Fibroblast of gingiva (primary cell): Measurements from ENCODE around the gene ARL17A.
"Not testable (repeated sequence)": the region's sequence is repeated elsewhere in the genome, so short reads cannot be mapped to it uniquely, and the experiment has no call there.

Experiments used
- DNase-seq: peaks from one replicate; pipeline ENCODE4 v3.0.0-alpha.2; 2011; ENCODE audit warnings: low read depth

Gene ARL17A

DNA sequence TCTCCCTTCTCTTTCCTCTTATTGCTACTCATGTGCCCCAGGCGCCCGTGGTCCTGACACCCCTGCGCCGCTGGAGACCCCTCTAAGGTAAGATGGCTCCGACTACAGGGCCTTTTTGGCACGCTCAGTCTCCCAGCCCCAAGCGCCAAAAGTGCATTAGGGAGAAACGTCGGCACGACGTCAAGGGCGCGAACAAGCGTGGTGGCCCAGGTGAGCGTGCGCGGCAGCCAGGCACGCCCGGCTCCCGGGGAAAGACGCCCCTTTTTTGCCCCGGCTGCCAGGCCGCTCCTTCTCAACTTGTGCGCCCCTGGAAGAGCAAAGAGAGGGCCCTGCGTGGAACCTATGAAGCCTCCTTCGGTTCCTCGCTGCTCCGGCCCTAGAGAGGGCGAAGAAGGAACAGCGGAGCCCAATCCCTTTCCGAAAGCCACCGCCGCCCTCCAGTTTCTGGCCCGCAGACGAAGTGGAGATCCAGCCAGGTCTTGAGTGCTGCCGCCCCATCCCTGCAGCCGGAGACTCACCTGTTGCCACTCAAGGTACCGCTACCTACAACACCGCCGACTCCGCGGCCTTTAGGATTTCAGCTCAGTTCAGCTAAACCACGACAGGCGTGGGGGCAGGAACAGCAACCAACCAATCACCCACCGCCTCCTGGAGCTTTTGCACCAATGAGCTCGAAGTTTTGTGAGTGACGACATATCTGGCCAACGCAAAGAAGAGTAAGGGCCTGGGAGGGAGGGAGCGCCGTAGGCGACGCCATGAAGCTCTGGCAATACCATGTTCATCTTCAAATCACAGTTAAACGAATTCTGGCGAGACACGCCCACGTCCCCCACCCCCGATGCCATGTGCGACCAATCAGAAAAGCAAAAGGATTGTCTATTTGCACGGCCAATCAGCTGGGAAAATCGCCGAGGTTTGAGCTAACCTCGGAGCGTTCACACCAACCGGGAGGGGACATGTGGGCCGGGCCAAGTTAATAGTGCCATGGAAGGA lies at the start of gene ARL17A:
ARL17A (minus strand) TSS at position 609 of the 993 bp plus-strand sequence. CDS start 3,369 bp downstream, outside the sequence.
- DNase-seq = not testable (repeated sequence)

- not testable (repeated sequence) for DNase-seq
Observed at GRCh38 chr17:46628753-46629436, 49.4 kb upstream of the ARL17A start.

GRCh38 chr17:46627452-46627851 lies 48.0 kb upstream of the ARL17A start:
- DNase-seq = not testable (repeated sequence)

DNA sequence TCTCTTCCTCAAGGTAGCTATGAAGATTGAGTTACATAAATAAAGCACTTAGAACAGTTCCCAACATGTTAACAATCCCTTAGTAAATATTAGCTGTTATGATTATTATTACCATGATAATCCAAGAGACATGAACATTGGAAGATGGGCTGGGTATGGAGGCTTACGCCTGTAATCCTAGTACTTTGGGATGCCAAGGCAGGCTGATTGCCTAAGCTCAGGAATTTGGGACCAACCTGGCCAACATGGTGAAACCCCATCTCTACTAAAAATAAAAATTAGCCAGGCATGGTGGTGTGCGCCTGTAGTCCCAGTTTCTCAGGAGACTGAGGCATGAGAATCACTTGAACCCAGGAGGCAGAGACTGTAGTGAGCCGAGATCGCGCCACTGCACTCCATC lies 45.2 kb upstream of the ARL17A start:
- DNase-seq = not testable (repeated sequence)

- not testable (repeated sequence) for DNase-seq
Observed at GRCh38 chr17:46623790-46624189, 44.3 kb upstream of the ARL17A start.

GRCh38 chr17:46618975-46619374 lies 39.5 kb upstream of the ARL17A start:
- DNase-seq = not testable (repeated sequence)

DNA sequence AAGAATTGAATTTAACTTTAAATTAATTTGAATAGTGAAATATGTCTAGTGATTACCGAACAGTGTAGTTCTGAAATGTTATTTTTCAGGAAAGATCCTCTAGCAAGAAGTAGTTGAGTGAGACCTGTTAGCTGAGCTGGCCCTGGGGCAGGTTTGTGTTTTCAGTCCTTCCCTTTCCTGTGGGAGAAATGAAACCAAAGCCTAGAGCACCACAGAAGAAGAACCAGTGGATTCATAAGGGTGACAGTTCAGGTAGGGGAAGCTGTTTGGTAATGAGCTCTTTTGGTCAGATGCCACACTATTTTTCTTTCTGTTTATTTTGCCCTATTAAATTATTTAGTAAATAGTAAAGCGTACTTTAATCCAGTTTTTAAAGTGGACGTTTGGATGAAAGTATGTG lies 37.6 kb upstream of the ARL17A start:
- not testable (repeated sequence) for DNase-seq

DNA sequence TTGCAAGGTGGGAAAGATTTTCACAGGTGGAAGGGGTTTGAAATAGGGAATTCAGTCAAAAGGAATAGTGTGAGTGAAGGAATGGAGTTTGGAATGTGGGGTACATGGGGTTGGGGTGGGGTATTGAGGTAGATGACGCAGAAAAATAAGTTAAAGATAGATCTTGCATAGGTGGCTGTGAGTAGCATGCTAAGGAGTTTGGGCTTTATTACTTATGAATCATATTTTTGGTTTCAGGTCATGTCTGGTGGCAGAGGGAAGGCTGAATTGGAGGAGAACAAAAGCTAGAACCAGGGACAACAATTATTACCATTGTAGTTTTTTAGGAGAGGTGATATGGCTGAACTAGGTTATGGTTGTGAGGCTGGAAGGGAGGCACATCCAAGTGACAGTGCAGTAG lies 34.4 kb upstream of the ARL17A start:
- not testable (repeated sequence) for DNase-seq

DNA sequence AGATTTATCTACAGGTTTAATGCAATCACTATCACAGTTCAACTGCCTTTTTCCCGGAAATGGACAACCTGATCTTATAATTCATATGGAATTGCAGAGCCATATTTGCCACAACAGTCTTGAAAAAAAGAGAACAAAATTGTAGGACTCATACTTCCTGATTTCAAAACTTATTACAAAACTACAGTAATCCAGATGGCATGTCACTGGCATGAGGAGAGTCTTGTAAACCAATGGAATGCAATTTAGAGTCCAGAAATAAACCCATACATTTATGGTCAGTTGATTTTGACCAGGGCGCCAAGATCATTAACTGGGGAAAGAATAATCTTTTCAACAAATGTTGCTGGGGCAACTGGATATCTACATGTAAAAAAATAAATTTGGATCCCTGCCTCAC lies 31.8 kb upstream of the ARL17A start:
- not testable (repeated sequence) for DNase-seq

GRCh38 chr17:46603125-46603524 lies 23.6 kb upstream of the ARL17A start:
- DNase-seq = not testable (repeated sequence)

DNA sequence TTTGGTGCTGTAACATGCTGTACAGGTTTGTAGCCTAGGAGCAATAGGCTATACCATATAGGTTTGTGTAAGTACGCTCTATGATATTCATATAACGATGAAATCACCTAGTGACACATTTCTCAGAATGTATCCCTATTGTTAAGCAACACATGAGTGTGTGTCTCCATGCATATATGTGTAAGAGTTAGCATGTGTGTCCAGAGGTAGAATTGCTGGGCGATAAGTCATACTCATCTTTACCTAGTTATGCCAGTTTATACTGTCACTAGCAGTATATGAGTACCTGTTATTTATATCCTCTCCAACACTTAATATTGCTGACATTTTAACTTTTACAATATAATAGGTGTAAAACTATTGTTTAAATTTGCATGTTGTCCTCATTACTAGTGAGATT lies 21.3 kb upstream of the ARL17A start:
- DNase-seq = not testable (repeated sequence)

GRCh38 chr17:46598344-46598931 lies 18.9 kb upstream of the ARL17A start:
- not testable (repeated sequence) for DNase-seq

GRCh38 chr17:46591332-46591731 lies 11.8 kb upstream of the ARL17A start:
- not testable (repeated sequence) for DNase-seq

DNA sequence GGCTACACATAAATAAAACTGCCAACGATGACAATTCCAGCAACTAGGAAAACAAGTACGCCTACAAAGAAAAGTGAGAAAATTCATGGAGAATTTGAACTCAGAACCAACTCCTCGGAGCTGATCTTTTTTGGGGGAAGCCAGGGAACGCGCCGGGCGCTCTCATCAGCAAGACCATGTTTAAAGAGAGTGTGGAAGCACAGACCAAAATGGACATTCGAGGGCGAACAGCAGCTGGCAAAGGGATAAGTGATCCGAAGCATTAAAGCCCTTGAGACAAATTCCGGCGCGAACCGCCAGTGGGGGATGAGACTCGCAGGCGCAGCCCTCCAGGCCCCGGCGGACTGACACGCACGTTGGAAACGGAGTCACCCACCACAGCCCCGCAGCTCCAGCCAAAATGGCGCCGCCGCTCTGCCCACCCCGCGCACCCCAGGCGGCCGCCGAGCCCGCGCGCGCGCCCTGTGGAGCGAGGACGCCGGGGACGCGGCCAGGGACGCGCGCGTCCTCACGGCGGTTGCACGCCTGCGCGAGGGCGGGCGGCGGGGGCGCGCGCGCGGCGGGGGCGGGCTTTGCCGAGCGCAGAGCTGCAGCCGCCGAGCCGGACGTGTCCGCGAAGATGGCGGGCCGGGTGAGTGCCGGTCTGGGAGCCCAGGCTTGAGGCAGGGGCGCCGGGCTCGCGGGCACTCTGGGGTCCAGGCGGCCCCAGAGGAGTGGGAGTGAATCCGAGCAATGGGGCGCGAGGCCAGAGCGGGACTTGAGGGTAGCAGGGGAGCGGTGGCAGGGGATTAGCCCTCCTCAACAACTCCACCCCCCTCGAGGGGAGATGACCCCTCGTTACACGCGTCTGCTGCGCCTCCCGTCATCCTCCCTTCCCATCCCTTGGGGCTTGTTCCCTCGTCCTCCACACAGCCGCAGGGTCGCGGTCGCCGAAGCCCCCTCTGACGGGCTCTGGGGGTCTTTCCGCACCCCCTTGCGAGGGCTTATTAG lies 11.0 kb upstream of the ARL17A start, which contains the start of gene NSF:
NSF (plus strand) TSS at position 513 of the 990 bp plus-strand sequence; CDS start at position 620, 107 bp downstream.
- DNase-seq = not testable (repeated sequence)

DNA sequence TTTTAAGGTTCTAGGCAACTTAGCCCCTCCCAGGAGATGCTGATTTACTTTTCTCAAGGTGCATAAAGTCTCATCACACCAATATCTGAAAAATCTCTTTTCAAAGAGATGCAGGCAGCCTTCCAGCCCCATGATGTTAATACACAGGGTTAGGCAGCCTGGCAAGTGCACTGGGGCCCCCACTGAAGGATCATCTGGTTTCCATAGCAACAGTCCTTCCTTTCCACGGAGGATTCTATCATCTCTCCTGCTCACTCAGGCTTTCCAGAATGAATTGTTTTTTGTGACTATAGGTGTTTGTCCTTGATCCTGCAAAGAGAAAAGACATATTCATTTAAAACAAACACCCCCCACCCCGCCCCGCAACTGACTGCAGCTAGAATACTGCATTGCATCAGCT lies 6.0 kb upstream of the ARL17A start:
- DNase-seq = not testable (repeated sequence)

GRCh38 chr17:46580082-46580481 lies 591 bp upstream of the ARL17A start:
- not testable (repeated sequence) for DNase-seq

GRCh38 chr17:46571796-46572195 lies 7.7 kb downstream of the ARL17A start:
- DNase-seq = not testable (repeated sequence)

DNA sequence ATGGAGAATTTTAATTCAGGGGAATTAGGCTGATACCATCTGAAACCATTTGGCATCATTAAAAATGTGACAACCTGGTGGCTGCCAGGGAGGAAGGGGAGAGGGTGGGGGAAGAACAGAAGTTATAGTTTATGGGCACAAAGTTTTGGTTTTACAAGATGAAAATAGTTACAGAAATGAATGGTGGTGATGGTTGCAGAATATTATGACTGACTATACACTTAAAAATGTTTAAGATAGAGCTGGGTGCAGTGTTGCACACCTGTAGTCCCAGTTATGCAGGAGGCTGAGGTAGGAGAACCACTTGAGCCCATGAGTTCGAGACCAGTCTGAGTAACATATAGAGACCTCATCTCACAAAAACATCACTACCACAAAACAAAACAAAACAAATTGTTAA lies 12.5 kb downstream of the ARL17A start:
- not testable (repeated sequence) for DNase-seq

- not testable (repeated sequence) for DNase-seq
Observed at GRCh38 chr17:46566284-46566683, 13.2 kb downstream of the ARL17A start.

- DNase-seq = not testable (repeated sequence)
Observed at GRCh38 chr17:46560048-46560447, 19.4 kb downstream of the ARL17A start.

GRCh38 chr17:46559155-46559554 lies 20.3 kb downstream of the ARL17A start:
- not testable (repeated sequence) for DNase-seq
